Prostate gland (tissue), 2 donors: Measurements from ENCODE around the gene TGM6.

Source experiments
- POLR2A ChIP-seq: fragments of 450-650 bp; IDR thresholded peaks from one replicate; pipeline ENCODE4 v1.6.1; 2016; ENCODE audit warnings: antibody characterized with exemption, mild to moderate bottlenecking
- POLR2AphosphoS5 ChIP-seq: sonication (generic); formaldehyde crosslinking; IDR thresholded peaks from one replicate; pipeline ENCODE4 v1.6.1; 2017; ENCODE audit warnings: antibody characterized with exemption
- TF ChIP-seq, protein P1 (sequence below), 4 experiments: fragments of 200-600 bp in 2 of 4; fragments of 450-650 bp in 2 of 4; sonication (generic) in 2 of 4; IDR thresholded peaks; 1 replicate in 3 of 4; 2 replicates in 1 of 4; pipeline ENCODE4 v1.5.1; 2016 to 2019; ENCODE audit warnings: antibody characterized with exemption in 4 of 4, mild to moderate bottlenecking in 2 of 4, moderate library complexity in 2 of 4

DNA sequence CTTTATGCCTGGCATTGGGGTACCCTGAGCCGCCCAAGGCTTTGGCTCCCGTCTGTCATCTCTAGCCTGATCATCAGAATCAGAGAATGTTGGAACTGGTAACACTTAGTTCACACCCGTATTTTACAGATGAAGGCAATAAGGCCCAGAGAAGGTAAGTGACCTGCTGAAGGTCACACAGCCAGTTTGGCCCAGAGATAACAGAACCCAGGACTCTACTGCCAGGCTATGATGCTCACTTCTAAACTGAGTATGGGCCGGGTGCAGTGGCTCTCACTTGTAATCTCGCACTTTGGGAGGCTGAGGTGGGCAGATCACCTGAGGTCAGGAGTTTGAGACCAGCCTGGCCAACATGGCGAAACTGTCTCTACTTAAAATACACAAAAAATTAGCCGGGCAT lies 1.8 kb upstream of the TGM6 start:
- TF ChIP-seq POLR2A: no peak
- TF ChIP-seq, protein P1, sequence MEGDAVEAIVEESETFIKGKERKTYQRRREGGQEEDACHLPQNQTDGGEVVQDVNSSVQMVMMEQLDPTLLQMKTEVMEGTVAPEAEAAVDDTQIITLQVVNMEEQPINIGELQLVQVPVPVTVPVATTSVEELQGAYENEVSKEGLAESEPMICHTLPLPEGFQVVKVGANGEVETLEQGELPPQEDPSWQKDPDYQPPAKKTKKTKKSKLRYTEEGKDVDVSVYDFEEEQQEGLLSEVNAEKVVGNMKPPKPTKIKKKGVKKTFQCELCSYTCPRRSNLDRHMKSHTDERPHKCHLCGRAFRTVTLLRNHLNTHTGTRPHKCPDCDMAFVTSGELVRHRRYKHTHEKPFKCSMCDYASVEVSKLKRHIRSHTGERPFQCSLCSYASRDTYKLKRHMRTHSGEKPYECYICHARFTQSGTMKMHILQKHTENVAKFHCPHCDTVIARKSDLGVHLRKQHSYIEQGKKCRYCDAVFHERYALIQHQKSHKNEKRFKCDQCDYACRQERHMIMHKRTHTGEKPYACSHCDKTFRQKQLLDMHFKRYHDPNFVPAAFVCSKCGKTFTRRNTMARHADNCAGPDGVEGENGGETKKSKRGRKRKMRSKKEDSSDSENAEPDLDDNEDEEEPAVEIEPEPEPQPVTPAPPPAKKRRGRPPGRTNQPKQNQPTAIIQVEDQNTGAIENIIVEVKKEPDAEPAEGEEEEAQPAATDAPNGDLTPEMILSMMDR (IDR thresholded peaks at IDR 0.05): no peak
- no peak for TF ChIP-seq POLR2AphosphoS5
